Activated T-cell treated with anti-CD3 and anti-CD28 coated beads, Interleukin-2, amount 50 U/mL, for 72 hours (primary cell): ENCODE results near the gene TMEM154. TPM values are rescaled to one million over a fixed set of nuclear protein-coding genes. Genes with fewer than 3 reads are reported as not detected.

Experiments
- ATAC-seq, 2 donors: fragments of 150-1000 bp; cut with Tn5 transposase; replicated peaks in 1 of 2; 2 replicates each; pipeline ENCODE4 v1.10.0; 2021; ENCODE audit warnings: moderate library complexity in 2 of 2, mild to moderate bottlenecking in 1 of 2
- DNase-seq, 2 donors: peaks; one replicate each; pipeline ENCODE4 v3.0.0; 2021 to 2022; ENCODE audit warnings: mixed read lengths in 1 of 2
- H3K27ac Mint-ChIP-seq: one replicate; pipeline ENCODE4 v1.8.0; 2022; ENCODE audit warnings: mild to moderate bottlenecking, moderate library complexity, mixed read lengths
- H3K27me3 Mint-ChIP-seq: one replicate; pipeline ENCODE4 v1.8.0; 2022; ENCODE audit warnings: low read depth, mixed read lengths
- H3K36me3 Mint-ChIP-seq, 2 donors: one replicate each; pipeline ENCODE4 v1.8.0; 2022; ENCODE audit warnings: mixed read lengths in 2 of 2, mild to moderate bottlenecking in 1 of 2; ENCODE audit not compliant: insufficient read depth in 2 of 2
- H3K4me1 Mint-ChIP-seq: one replicate; pipeline ENCODE4 v1.8.0; 2022; ENCODE audit warnings: low read depth, mixed read lengths
- H3K4me3 Mint-ChIP-seq, 2 donors: one replicate each; pipeline ENCODE4 v1.8.0; 2022; ENCODE audit warnings: mild to moderate bottlenecking in 2 of 2, mixed read lengths in 2 of 2, moderate library complexity in 2 of 2
- H3K9me3 Mint-ChIP-seq, 2 donors: one replicate each; pipeline ENCODE4 v1.8.0; 2022; ENCODE audit warnings: mixed read lengths in 2 of 2
- total RNA-seq, 2 donors: library from RNA; stranded (reverse); gene quantifications; one replicate each; pipeline ENCODE4 v1.2.3, GENCODE V29; 2022

TMEM154 gene
- total RNA-seq, 2 donors from 2014 or later: 16.8 to 22.0 TPM

GRCh38 chr4:152587127-152587526 is 92.7 kb downstream of the TMEM154 start:
- ATAC-seq (no peak), DNase-seq (no peak)
- Mint-ChIP-seq H3K27me3 (peaks cover 22% of the 10 kb centered on the region), H3K4me1 (peaks cover 7% of the 10 kb centered on the region), H3K36me3 (no peaks in the 10 kb centered on the region), H3K27ac (no peak overlapping the region), H3K4me3 (no peak overlapping the region), H3K9me3 (peaks cover 2 to 3% of the 10 kb centered on the region in 2 donors)

GRCh38 chr4:152586668-152587067 is 93.1 kb downstream of the TMEM154 start:
- H3K36me3 Mint-ChIP-seq: no peaks in the 10 kb centered on the region
- H3K27me3 Mint-ChIP-seq: peaks cover 19% of the 10 kb centered on the region
- no peak overlapping the region for H3K27ac Mint-ChIP-seq
- H3K4me3 Mint-ChIP-seq: no peak overlapping the region
- H3K4me1 Mint-ChIP-seq: peaks cover 6% of the 10 kb centered on the region
- peaks cover 2 to 3% of the 10 kb centered on the region in 2 donors for H3K9me3 Mint-ChIP-seq
- no peak for ATAC-seq
- no peak for DNase-seq

GRCh38 chr4:152585023-152585441 is 94.8 kb downstream of the TMEM154 start:
- ATAC-seq: peak in 1 of 2 donors; percentile 72
- Mint-ChIP-seq H3K4me3 (peak overlapping the region; percentile 11 to 78), H3K4me1 (no peaks in the 10 kb centered on the region), H3K27me3 (peaks cover 3% of the 10 kb centered on the region), H3K9me3 (peaks cover 2 to 3% of the 10 kb centered on the region in 2 donors), H3K36me3 (no peaks in the 10 kb centered on the region), H3K27ac (peak overlapping the region; percentile 97)
- peak in 1 of 2 donors; percentile 11 for DNase-seq

GRCh38 chr4:152581536-152582160 is 98.1 kb downstream of the TMEM154 start:
- no peaks in the 10 kb centered on the region for H3K27me3 Mint-ChIP-seq
- H3K4me3 Mint-ChIP-seq: no peak overlapping the region
- peaks cover 0 to 1% of the 10 kb centered on the region in 2 donors for H3K9me3 Mint-ChIP-seq
- H3K27ac Mint-ChIP-seq: no peak overlapping the region
- no peak for DNase-seq
- H3K36me3 Mint-ChIP-seq: no peaks in the 10 kb centered on the region
- no peak for ATAC-seq
- H3K4me1 Mint-ChIP-seq: no peaks in the 10 kb centered on the region

- no peak for DNase-seq
- Mint-ChIP-seq H3K4me3 (no peak overlapping the region), H3K27ac (no peak overlapping the region), H3K4me1 (no peaks in the 10 kb centered on the region), H3K9me3 (no peaks in the 10 kb centered on the region), H3K36me3 (no peaks in the 10 kb centered on the region), H3K27me3 (no peaks in the 10 kb centered on the region)
- no peak for ATAC-seq
These were observed 99.9 kb downstream of the TMEM154 start for GRCh38 chr4:152579916-152580315.

- H3K4me1 Mint-ChIP-seq: no peaks in the 10 kb centered on the region
- ATAC-seq: no peak
- H3K27ac Mint-ChIP-seq: no peak overlapping the region
- H3K9me3 Mint-ChIP-seq: no peaks in the 10 kb centered on the region
- no peak overlapping the region for H3K4me3 Mint-ChIP-seq
- DNase-seq: no peak
- no peaks in the 10 kb centered on the region for H3K36me3 Mint-ChIP-seq
- no peaks in the 10 kb centered on the region for H3K27me3 Mint-ChIP-seq
These were observed 100.6 kb downstream of the TMEM154 start for GRCh38 chr4:152579107-152579764.

GRCh38 chr4:152578670-152579069 is 101.1 kb downstream of the TMEM154 start:
- no peak for ATAC-seq

GRCh38 chr4:152577708-152578396 is 101.9 kb downstream of the TMEM154 start:
- no peak for ATAC-seq
- Mint-ChIP-seq H3K4me3 (no peak overlapping the region), H3K27ac (no peak overlapping the region), H3K27me3 (no peaks in the 10 kb centered on the region), H3K36me3 (no peaks in the 10 kb centered on the region), H3K9me3 (no peaks in the 10 kb centered on the region), H3K4me1 (no peaks in the 10 kb centered on the region)
- no peak for DNase-seq

More at GRCh38 chr4:152578670-152579069, 101.1 kb downstream of the TMEM154 start:
- no peak overlapping the region for H3K4me3 Mint-ChIP-seq
- H3K36me3 Mint-ChIP-seq: no peaks in the 10 kb centered on the region
- no peaks in the 10 kb centered on the region for H3K27me3 Mint-ChIP-seq
- no peaks in the 10 kb centered on the region for H3K4me1 Mint-ChIP-seq
- no peak overlapping the region for H3K27ac Mint-ChIP-seq
- DNase-seq: no peak
- no peaks in the 10 kb centered on the region for H3K9me3 Mint-ChIP-seq

GRCh38 chr4:152575533-152575932 is 104.3 kb downstream of the TMEM154 start:
- H3K36me3 Mint-ChIP-seq: no peaks in the 10 kb centered on the region
- DNase-seq (no peak), ATAC-seq (no peak)
- no peaks in the 10 kb centered on the region for H3K4me1 Mint-ChIP-seq
- H3K27me3 Mint-ChIP-seq: no peaks in the 10 kb centered on the region
- H3K4me3 Mint-ChIP-seq: no peak overlapping the region
- no peak overlapping the region for H3K27ac Mint-ChIP-seq
- no peaks in the 10 kb centered on the region for H3K9me3 Mint-ChIP-seq

GRCh38 chr4:152573861-152574260 is 105.9 kb downstream of the TMEM154 start:
- no peaks in the 10 kb centered on the region for H3K4me1 Mint-ChIP-seq

GRCh38 chr4:152572417-152573086 is 107.2 kb downstream of the TMEM154 start:
- Mint-ChIP-seq H3K4me1 (no peaks in the 10 kb centered on the region), H3K36me3 (no peaks in the 10 kb centered on the region), H3K27ac (no peak overlapping the region), H3K4me3 (no peak overlapping the region), H3K27me3 (no peaks in the 10 kb centered on the region), H3K9me3 (no peaks in the 10 kb centered on the region)
- no peak for ATAC-seq
- no peak for DNase-seq

More at GRCh38 chr4:152573861-152574260, 105.9 kb downstream of the TMEM154 start:
- no peak for ATAC-seq
- Mint-ChIP-seq H3K9me3 (no peaks in the 10 kb centered on the region), H3K27ac (no peak overlapping the region), H3K27me3 (no peaks in the 10 kb centered on the region), H3K36me3 (no peaks in the 10 kb centered on the region), H3K4me3 (no peak overlapping the region)
- DNase-seq: no peak

GRCh38 chr4:152571770-152572169 is 108.0 kb downstream of the TMEM154 start:
- no peaks in the 10 kb centered on the region for H3K36me3 Mint-ChIP-seq
- no peak for DNase-seq
- H3K4me1 Mint-ChIP-seq: no peaks in the 10 kb centered on the region
- no peak for ATAC-seq
- H3K4me3 Mint-ChIP-seq: no peak overlapping the region
- H3K27me3 Mint-ChIP-seq: no peaks in the 10 kb centered on the region
- H3K9me3 Mint-ChIP-seq: no peaks in the 10 kb centered on the region
- H3K27ac Mint-ChIP-seq: no peak overlapping the region

GRCh38 chr4:152571296-152571695 is 108.5 kb downstream of the TMEM154 start:
- no peaks in the 10 kb centered on the region for H3K27me3 Mint-ChIP-seq
- no peaks in the 10 kb centered on the region for H3K9me3 Mint-ChIP-seq
- DNase-seq (no peak), ATAC-seq (no peak)
- no peaks in the 10 kb centered on the region for H3K4me1 Mint-ChIP-seq
- H3K27ac Mint-ChIP-seq: no peak overlapping the region
- H3K4me3 Mint-ChIP-seq: no peak overlapping the region
- no peaks in the 10 kb centered on the region for H3K36me3 Mint-ChIP-seq
